GM18867 (cell line): ENCODE measurements around the gene ADAT3.

Experiments used
- ATAC-seq: cut with Tn5 transposase; IDR thresholded peaks from one replicate; pipeline ENCODE4 v1.9.1; 2021; ENCODE audit warnings: mild to moderate bottlenecking, moderate library complexity; ENCODE audit not compliant: unreplicated experiment

Gene ADAT3

DNA sequence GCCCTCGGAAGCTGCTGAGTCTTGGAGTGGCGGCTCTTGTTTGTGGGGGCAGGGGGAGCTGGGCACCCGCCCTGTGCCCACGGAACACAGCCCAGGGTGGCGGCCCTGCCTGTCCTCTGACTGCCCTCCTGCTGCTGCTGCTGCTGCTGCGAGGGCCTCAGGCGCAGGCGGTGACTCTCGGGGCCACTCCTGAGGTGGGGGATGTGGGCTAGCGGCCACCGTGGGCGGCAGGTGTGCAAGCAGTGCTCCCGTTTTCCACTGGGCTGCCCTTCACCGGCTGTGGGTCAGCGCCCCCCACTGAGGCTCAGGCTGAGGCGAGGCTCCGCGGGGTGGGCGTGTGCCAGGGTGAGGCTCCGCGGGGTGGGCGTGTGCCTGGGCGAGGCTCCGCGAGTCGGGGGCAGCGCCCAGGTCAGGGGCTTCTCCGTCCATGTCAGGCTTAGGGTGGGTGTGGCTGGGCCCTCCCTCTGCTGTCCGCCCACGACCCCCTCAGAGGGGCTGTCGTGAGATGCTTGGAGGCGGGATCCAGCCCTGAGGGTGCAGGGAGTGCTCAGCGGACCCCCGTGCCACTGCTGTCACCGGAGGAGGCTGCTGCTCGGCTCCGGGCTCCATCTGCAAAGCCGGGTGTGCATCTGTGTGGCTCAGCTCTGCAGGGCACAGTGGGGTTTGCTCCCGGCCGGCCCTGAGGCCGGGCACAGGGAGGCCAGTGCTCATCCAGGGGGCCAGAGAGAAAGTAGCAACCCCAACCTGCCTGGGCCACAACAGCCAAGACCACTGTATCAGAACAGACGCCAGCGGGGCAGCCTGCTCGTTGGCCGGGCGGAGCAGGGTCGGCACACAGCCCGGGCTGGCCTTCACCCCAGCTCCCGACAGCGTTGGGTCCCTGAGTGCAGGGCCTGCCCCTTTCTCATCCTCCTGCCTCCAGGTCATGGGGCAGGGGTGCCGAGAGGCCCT, 50.2 kb downstream of the ADAT3 start:
- ATAC-seq = no peak

DNA sequence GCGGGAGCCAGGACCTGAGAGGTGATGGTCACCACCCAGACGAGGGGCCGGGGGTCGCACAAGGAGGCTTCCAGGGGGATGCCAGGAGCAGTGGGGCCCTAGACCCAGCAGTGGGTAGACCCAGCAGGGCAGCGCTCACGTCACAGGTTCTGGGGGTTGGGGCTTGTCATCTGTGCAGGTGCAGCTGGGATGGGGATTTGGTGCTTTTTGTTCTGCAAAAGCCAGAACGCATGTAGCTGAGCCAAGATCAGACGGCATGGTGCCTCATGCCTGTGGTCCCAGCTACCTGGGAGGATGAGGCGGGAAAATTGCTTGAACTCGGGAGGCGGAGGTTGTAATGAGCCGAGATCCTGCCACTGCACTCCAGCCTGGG, 50.9 kb downstream of the ADAT3 start:
- no peak for ATAC-seq

DNA sequence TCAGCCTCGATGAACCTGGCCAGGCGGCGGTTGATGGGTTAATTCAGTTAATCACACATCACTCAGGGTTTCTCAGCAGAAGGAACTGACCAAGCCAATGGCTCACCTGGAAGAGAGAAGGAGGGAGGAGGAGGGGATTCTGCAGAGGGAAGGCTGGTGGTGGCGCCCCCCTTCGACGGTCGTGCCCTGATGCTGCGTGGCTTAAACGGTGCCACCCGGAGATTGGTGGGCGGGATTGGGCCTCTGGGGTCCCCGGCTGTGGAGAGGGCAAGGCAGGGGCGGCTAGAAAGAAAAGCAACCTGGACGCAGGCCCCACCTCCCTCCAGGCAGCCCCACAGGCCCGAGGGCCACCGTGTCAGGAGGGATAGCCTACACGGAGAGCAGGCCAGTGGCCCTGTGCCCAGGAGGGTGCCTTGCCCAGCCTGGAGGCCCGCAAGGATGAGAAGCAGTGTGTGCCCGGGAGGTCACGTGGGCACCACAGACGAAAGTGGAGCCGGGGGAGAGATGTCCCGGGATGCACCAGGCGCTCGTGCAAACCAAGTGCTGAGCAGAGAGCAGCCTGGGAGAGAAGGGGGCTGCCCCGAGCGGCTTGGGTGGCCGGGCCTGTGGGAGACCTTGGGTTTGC, 51.8 kb downstream of the ADAT3 start:
- no peak for ATAC-seq

DNA sequence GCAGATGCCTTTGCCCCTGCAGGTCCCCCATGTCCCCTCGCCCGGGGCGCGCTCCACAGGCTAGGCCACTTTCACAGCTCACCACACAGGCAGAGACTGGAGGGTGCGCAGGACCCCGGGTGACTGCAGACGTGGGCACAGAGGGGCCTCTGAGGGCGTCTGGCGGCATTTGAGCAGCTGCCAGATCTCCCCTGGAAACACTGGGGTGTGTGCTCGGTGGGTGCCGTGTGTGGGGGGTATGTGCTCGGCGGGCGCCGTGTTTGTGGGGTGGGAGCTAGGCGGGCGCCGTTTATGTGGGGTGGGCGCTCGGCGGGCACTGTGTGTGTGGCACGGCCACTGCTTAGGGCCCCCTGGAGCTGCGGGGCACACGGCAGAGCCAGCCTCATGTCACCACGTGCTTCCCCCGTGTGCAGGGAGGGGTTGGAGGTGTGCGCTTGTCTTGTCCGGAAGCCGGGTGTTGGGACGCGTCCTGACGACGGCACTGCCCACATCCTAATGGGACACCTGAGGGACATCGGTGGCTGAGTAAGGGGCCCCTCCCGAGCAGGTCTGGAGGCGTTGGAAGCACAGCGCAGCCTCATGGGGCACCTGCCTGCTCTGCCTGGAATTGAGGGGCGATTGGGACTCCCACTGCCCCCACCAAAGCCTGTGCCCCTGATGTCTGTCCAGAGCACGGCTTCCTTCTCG, 52.5 kb downstream of the ADAT3 start:
- ATAC-seq = no peak

DNA sequence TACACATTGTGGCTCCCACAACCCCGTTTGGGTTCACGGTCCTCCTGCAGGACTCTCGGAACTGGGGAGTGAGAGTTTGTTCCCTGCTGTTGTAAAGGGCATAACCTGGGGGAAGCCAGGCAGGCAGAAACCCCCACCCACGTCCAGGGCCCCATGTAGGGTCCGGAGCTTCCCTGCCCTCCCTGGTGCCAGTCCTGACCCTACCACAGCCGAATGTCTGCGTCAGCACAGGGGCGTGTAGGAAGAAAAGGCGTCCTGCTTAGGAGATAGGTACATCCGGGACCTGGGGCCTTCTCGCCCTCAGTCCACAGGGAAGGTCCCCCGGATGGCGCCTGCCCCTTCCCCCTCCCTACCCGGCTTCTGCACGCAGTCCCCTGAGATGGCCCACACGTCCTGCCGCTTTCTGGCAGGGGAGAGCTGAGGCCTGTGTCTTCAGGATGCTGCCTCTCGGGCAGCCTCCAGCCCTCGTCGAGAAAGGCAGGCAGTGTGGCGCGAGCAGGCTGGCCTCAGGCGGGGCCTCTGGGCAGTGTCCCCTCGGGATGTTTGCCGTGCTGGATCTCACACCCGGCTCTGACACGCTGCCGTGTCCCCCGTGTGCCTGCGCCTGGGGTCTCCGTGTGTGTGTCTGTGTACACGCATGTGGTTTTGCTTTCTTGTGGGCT, 54.9 kb downstream of the ADAT3 start:
- no peak for ATAC-seq

DNA sequence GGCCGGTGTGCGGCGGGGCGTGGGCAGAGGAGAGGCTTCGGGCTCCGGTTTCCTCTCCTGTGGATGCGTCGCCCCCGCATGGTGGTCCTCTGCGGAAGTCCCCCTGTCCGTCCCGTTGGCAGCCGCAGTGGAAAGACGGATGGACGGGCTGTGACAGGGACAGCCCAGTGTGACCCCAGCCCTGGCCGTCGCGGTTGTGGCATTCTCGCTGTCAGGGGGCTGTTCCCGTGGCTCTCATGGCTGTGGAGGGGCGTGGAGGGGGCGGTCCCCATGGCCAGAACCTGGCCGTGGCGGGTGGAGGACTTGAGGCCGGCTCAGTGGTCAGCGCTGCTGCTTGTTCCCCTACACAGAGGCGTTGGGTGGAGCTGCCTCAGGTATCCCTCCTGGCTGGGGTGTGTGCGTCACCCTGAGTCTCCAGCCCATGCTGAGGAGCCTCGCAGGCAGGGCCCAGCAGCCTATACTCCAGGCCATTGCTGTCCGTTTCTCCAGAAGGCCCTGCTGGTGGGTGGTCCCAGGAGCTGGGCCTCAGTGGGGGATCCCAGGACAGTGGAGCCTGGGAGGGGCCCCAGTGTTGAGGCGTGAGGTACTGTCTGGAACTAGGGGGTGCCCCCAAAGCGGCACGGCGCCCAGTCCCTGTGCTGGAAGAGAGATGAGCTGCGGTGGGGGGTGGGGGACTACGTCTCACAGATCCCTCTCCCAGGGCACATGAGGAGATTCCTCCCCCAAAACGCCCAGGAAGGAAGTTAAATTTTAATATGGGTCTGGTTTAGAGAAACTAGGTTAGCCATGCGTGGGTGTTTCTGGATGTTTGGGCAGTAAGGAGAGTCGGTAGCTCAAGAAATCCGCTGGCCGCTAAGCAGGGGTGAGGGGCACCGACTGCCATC, 56.0 kb downstream of the ADAT3 start:
- ATAC-seq = no peak

DNA sequence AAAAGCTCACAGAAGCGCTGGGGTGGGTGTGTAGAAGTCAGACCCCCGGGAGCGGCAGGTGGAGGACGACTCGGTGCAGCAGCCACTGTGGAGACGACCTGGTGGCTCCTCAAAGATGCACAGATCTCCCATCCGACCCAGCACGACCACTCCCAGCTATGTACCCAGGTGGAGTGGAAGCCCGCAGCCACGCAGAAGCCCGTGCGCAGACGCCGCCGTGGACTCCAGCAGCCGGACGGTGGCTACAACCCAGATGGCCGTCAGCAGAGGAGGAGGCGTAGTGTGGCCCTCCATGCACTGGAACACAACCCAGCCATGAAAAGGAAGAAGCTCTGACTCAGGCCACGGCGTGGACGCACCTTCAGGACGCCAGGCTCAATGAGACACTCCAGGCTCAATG, 57.5 kb downstream of the ADAT3 start:
- no peak for ATAC-seq
